Heart right ventricle (tissue), 16 donors: ENCODE measurements around the gene KRT34. TPM values are rescaled to one million over a fixed set of nuclear protein-coding genes. Genes with fewer than 3 reads are reported as not detected.

ENCODE experiments used
- ATAC-seq, 8 donors: fragments of 200-7000 bp; cut with Tn5 transposase; one replicate each; pipeline ENCODE4 v1.9.1; 2020; ENCODE audit warnings: mild to moderate bottlenecking in 8 of 8, moderate library complexity in 8 of 8, moderate number of reproducible peaks in 1 of 8
- DNase-seq, 2 donors: peaks; one replicate each; pipeline ENCODE4 v3.0.0-alpha.2; 2020
- H3K27ac ChIP-seq, 10 donors: fragments of 200-600 bp; sonication (generic) in 2 of 10; one replicate each; pipeline versions ENCODE4 v1.5.0 to v1.8.0; 2020 to 2022; ENCODE audit warnings: mild to moderate bottlenecking in 3 of 10
- H3K27me3 ChIP-seq, 7 donors: fragments of 200-600 bp; one replicate each; pipeline ENCODE4 v1.8.0; 2021 to 2022; ENCODE audit warnings: mild to moderate bottlenecking in 2 of 7
- H3K36me3 ChIP-seq, 9 donors: fragments of 200-600 bp; sonication (generic) in 1 of 9; one replicate each; pipeline versions ENCODE4 v1.5.0 to v1.8.0; 2020 to 2022; ENCODE audit warnings: mild to moderate bottlenecking in 2 of 9
- H3K4me1 ChIP-seq, 9 donors: fragments of 200-600 bp; sonication (generic) in 1 of 9; one replicate each; pipeline versions ENCODE4 v1.5.0 to v1.8.0; 2020 to 2022; ENCODE audit warnings: mild to moderate bottlenecking in 4 of 9
- H3K4me3 ChIP-seq, 10 donors: fragments of 200-600 bp; sonication (generic) in 2 of 10; one replicate each; pipeline versions ENCODE4 v1.5.0 to v1.8.0; 2020 to 2022; ENCODE audit warnings: mild to moderate bottlenecking in 7 of 10, moderate library complexity in 2 of 10
- H3K9me3 ChIP-seq, 11 donors: fragments of 200-600 bp in 10 of 11; sonication (generic) in 2 of 11; one replicate each; pipeline versions ENCODE4 v1.5.0 to v1.8.0; 2013 to 2022; ENCODE audit warnings: mild to moderate bottlenecking in 2 of 11, control low read depth in 1 of 11, moderate library complexity in 1 of 11
- WGBS, 2 donors: extraction: QIAGEN DNeasy Blood & Tissue Kit; methylation state at CpG; one replicate each; pipeline ENCODE4 v1.1.7; 2013; ENCODE audit warnings: inconsistent platforms in 1 of 2; 5-methylcytosine and 5-hydroxymethylcytosine counted together
- intact Hi-C, 10 donors: fragments of 100-400 bp; cut with DNase I; formaldehyde crosslinking; loops; one replicate each; pipeline versions ENCODE4 v1.11.1 to v1.14.2; 2022
- polyA plus RNA-seq, 2 donors: library from polyadenylated mRNA; stranded (reverse); fragments of 200-250 nt; gene quantifications; one replicate each; pipeline ENCODE4 v1.2.3, GENCODE V29; 2013
- total RNA-seq, 10 donors: library from RNA; stranded (reverse); fragmentation: NEBNext Ultra II Directional in 3 of 10; extraction: Animal tissue kit (Norgen Biotek cat#: 25700) in 3 of 10; gene quantifications; one replicate each; pipeline versions ENCODE4 v1.2.1 to v1.2.4, GENCODE V29; 2021 to 2023
- TF ChIP-seq, protein P1 (sequence below), 9 donors: fragments of 200-600 bp; sonication (generic) in 2 of 9; IDR thresholded peaks; one replicate each; pipeline versions ENCODE4 v1.5.0 to v1.8.0; 2021 to 2022; ENCODE audit warnings: antibody characterized with exemption in 9 of 9, mild to moderate bottlenecking in 5 of 9, moderate library complexity in 1 of 9
- donor health status: Arrhythmogenic right ventricular cardiomyopathy.
- donor health status: ischemic (EF 13 %, LVEDD 7.1; RV severe dilation, severe dysfunction).
- donor health status: healthy with polysubstance abuse.
- donor health status: DM: no; HTN: yes; CAD: no.
- donor health status: DM: no; HTN: no; CAD: no.
- donor health status: ischemic (EF 25% LVEDD 6.9; RV normal size, moderate dysfunction).
- donor health status: ischemic (EF 25% LVEDD 5.7; RV mildly dilated, moderate dysfunction).
- donor health status: healthy.
- donor health status: DM: yes; HTN: yes; CAD: no.
- donor health status: Ischemic cardiomyopathy.
- donor health status: ischemic (EF 35%, LVEDD 5.7; RV mildly dilated, moderate dysfunction).
- donor health status: nonischemic (EF 11% LVEDD 7.7; RV severe dilation, severe dysfunction).
- donor health status: DM: yes; HTN: yes; CAD: no.
- donor health status: PGD.
- donor health status: ischemic (EF 29% LVEDD 5.4; RV normal size, mild dysfunction).
- donor health status: nonischemic (EF 23%, LVEDD 6.1; RV moderate dilation, normal function).

Gene KRT34
- total and polyA plus RNA-seq, 12 donors: not detected

DNA sequence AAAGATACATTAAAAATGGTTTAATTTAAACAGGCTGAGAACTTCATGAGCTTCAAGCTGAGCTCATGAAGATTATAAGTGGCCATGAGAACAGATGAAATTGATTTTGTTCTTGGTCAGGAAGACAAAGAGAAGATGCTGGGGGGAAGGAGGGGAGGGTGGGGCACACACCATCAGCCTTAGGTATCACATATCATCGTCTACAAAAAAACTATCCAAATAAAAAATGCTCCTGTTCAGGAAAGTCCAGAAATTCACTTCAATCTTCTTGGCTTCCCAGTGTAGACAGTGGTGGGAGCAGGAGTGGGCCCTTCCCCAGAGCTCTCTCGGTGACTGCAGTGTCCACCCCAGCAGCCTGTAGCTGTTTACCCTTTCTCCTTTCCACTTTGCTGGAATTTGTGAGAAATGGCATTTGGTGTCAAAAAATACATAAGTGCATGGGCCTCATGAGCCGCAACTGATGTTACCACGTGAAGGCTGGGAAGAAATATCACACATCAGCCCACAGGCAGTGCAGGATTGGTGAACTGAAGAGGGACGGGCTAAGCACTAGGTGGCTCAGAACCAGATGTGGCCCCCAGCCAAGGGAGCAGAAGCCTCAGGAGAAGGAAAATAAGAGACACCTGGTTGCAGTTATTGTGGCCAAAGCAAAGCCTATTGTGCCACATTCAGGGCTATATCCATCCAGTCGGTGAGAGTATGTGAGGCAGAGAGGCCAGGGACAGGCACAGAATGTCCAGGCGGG, 36.2 kb upstream of the KRT34 start:
- intact Hi-C loops: loop anchor here in 1 of 10 donors (10.0 kb wide), 1 partner anchor 77 kb away; no protein-coding TSS in a partner anchor
- 84 to 90% methylated on average over 7 of the region's 7 CpGs for WGBS, 2 donors
- TF ChIP-seq, protein P1, sequence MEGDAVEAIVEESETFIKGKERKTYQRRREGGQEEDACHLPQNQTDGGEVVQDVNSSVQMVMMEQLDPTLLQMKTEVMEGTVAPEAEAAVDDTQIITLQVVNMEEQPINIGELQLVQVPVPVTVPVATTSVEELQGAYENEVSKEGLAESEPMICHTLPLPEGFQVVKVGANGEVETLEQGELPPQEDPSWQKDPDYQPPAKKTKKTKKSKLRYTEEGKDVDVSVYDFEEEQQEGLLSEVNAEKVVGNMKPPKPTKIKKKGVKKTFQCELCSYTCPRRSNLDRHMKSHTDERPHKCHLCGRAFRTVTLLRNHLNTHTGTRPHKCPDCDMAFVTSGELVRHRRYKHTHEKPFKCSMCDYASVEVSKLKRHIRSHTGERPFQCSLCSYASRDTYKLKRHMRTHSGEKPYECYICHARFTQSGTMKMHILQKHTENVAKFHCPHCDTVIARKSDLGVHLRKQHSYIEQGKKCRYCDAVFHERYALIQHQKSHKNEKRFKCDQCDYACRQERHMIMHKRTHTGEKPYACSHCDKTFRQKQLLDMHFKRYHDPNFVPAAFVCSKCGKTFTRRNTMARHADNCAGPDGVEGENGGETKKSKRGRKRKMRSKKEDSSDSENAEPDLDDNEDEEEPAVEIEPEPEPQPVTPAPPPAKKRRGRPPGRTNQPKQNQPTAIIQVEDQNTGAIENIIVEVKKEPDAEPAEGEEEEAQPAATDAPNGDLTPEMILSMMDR (IDR thresholded peaks at IDR 0.05): no peak
- H3K27me3 ChIP-seq: peaks cover 0 to 5% (median 0%) of the 10 kb centered on the region in 7 donors
- no peaks in the 10 kb centered on the region for H3K36me3 ChIP-seq
- H3K4me1 ChIP-seq: peaks cover 0 to 22% (median 7%) of the 10 kb centered on the region in 9 donors
- no peak overlapping the region for H3K4me3 ChIP-seq
- no peak overlapping the region for H3K27ac ChIP-seq
- ATAC-seq (no peak), DNase-seq (no peak)
- H3K9me3 ChIP-seq: no peaks in the 10 kb centered on the region

- peaks cover 0 to 5% (median 0%) of the 10 kb centered on the region in 7 donors for H3K27me3 ChIP-seq
- peaks cover 0 to 22% (median 7%) of the 10 kb centered on the region in 9 donors for H3K4me1 ChIP-seq
- WGBS, 2 donors: 32 to 49% methylated on average over 4 of the region's 4 CpGs
- DNase-seq (no peak), ATAC-seq (no peak)
- no peak overlapping the region for H3K4me3 ChIP-seq
- no peaks in the 10 kb centered on the region for H3K36me3 ChIP-seq
- no peak overlapping the region for H3K27ac ChIP-seq
- intact Hi-C loops: loop anchor here in 1 of 10 donors (10.0 kb wide), 1 partner anchor 77 kb away; no protein-coding TSS in a partner anchor
- TF ChIP-seq, protein P1 (IDR thresholded peaks at IDR 0.05): peak in 2 of 9 donors; percentile 10 to 20
- H3K9me3 ChIP-seq: no peaks in the 10 kb centered on the region
Observed at GRCh38 chr17:41417576-41418015, 35.5 kb upstream of the KRT34 start.

GRCh38 chr17:41417127-41417526, 35.0 kb upstream of the KRT34 start:
- Histone ChIP-seq H3K4me1 (peaks cover 0 to 22% (median 7%) of the 10 kb centered on the region in 9 donors), H3K27ac (no peak overlapping the region), H3K27me3 (peaks cover 0 to 5% (median 0%) of the 10 kb centered on the region in 7 donors), H3K4me3 (no peak overlapping the region), H3K9me3 (no peaks in the 10 kb centered on the region), H3K36me3 (no peaks in the 10 kb centered on the region)
- DNase-seq (no peak), ATAC-seq (no peak)
- WGBS, 2 donors: 97% methylated on average over 6 of the region's 6 CpGs
- TF ChIP-seq, protein P1 (IDR thresholded peaks at IDR 0.05): no peak
- intact Hi-C loops: loop anchor here in 1 of 10 donors (10.0 kb wide), 1 partner anchor 78 kb away; no protein-coding TSS in a partner anchor

- intact Hi-C loops: loop anchor here in 1 of 10 donors (10.0 kb wide), 1 partner anchor 78 kb away; no protein-coding TSS in a partner anchor
- H3K27me3 ChIP-seq: peaks cover 0 to 5% (median 0%) of the 10 kb centered on the region in 7 donors
- TF ChIP-seq, protein P1 (IDR thresholded peaks at IDR 0.05): no peak
- no peak overlapping the region for H3K4me3 ChIP-seq
- H3K9me3 ChIP-seq: no peaks in the 10 kb centered on the region
- DNase-seq (no peak), ATAC-seq (peak in 3 of 8 donors; percentile 48 to 82 (median 68))
- WGBS, 2 donors: 76 to 77% methylated on average over 5 of the region's 5 CpGs
- H3K27ac ChIP-seq: peak overlapping the region in 1 of 10 donors; percentile 9
- H3K4me1 ChIP-seq: peaks cover 0 to 22% (median 7%) of the 10 kb centered on the region in 9 donors
- H3K36me3 ChIP-seq: no peaks in the 10 kb centered on the region
Observed at GRCh38 chr17:41416479-41416878, 34.4 kb upstream of the KRT34 start.
